Stimulated activated CD8-positive, alpha-beta memory T cell treated with anti-CD3 and anti-CD28 coated beads, Interleukin-7, amount 100 ng/mL, for 4 hours (primary cell): ENCODE results near the gene ANKLE2.
A peak's percentile ranks its signal among the peaks of the same experiment; 100 is the strongest.
"Not testable (repeated sequence)": the region's sequence is repeated elsewhere in the genome, so short reads cannot be mapped to it uniquely, and the experiment has no call there.

Experiments
- DNase-seq, 2 donors: peaks; one replicate each; pipeline ENCODE4 v3.0.0-alpha.2; 2020; ENCODE audit warnings: low read depth in 2 of 2

ANKLE2 gene

DNA sequence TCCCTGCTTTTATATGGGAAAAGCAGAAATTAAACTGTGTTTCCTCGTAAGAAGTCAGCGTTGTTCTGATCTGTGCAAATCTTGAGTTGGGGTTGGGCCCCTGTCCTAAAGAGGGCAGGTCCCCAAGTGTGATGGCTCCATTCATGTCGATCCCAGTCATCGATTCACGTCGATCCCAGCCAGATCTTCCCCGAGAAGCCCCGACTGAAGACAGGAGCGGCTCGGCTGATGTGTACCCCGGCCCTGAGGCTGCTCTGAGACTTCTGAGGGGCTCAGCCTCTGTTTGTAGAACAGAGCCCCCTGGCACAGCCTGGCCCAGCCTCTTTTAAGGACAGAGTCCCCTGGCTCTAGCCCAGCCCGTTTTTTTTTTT is 41.7 kb downstream of the ANKLE2 start:
- DNase-seq, result no peak

DNA sequence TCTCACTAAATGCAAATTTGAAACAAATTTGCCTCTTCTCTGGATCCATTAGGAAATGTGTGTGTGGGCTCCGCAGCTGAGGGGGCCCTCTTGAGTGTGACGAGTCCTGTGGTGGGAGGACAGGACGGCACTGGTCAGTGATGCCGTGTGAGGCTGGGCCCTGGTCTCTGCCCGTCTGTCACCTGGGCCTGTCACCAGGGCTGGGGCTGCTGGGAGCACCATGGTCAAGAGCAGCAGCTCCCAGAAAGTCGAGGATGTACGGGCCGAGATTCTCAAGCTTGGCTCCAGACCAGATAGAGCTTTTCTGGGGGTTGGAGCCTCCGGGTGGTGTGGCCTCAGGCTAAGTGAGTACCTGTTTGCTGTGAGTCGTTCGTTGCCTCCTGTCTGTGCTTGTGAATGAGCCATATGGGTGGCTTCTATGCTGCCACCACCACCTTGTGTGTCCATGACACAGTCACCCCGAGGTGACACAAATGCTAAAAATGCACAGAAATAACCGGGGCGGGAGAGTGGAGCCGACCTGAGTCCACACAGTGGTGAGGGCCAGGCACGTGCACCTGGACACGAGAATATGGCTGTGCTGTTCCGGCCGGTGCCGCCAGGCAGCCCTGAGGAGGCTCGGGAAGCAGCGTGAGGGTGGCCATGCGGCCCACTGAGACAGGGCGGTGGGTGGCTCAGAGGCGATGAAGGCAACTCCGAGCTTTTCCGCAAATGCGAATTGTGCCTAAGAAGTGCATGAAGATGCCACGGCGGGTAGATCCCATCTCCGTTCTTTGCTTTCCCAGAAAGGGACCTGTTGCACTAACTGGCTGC is 42.3 kb downstream of the ANKLE2 start:
- no peak for DNase-seq

- no peak for DNase-seq
Observed at GRCh38 chr12:132718644-132719043, 43.0 kb downstream of the ANKLE2 start.

- no peak for DNase-seq
Observed at GRCh38 chr12:132717531-132718387, 43.9 kb downstream of the ANKLE2 start.

DNA sequence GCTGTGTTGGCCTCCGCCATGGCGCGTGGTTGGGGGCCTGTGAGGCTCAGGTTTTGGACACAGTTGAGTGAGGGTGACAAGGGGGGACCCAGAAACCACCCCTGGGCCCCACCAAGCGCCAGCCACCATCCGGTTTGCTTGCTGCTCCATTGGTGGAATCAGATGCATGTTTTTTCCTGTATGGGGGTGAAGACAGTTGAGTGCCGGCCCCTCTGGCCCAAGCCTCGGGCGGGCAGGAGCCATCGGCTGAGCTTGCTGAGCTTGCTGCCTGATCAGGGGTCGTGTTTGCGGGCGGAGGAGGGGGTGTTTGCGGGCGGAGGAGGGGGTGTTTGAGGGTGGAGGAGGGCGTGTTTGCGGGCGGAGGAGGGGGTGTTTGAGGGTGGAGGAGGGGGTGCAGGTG is 44.6 kb downstream of the ANKLE2 start:
- DNase-seq, result no peak

DNA sequence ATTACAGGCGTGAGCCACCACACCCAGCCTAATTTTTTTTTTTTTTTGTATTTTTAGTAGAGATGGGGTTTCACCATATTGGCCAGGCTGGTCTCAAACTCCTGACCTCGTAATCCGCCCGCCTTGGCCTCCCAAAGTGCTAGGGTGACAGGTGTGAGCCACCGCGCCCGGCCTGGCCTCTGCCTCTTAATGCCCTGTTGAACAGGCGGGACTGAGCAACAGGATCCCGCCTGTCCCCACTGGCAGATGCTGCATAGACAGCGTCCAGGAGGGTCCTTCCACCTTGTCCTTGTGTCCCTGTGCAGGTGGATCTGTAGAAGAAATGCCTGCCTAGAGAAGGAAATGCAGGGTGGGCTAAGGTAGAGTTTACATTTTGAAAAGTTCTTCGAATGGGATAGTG is 45.3 kb downstream of the ANKLE2 start:
- no peak for DNase-seq

- DNase-seq, result no peak
Observed at GRCh38 chr12:132715874-132716273, 45.8 kb downstream of the ANKLE2 start.

GRCh38 chr12:132713123-132713522 is 48.5 kb downstream of the ANKLE2 start:
- DNase-seq, result no peak

GRCh38 chr12:132711080-132711843 is 50.4 kb downstream of the ANKLE2 start:
- no peak for DNase-seq

- peak; percentile 83 to 91 for DNase-seq
Observed at GRCh38 chr12:132710405-132711079, 51.1 kb downstream of the ANKLE2 start, which contains the start of gene PGAM5. PGAM5 (plus strand) TSS chr12:132710842; CDS start chr12:132710877, 35 bp downstream.

DNA sequence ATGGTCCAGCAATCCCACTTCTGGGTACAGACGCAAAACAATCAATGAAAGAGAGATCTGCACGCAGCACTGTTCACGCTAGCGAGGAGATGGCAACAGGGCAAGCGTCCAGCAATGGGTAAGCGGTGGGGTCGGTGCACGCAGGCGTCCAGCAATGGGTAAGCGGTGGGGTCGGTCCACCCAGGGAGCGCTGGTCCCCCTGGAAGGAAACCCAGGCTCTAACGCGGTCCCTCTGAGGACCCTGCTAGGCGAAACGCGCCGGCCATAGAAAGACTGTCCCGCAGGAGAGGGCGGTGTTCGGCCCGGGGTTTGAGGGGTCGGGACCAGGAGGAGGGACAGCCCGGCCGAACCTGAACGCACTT is 51.6 kb downstream of the ANKLE2 start:
- DNase-seq, result no peak

GRCh38 chr12:132708150-132708549 is 53.5 kb downstream of the ANKLE2 start:
- DNase-seq, result no peak

DNA sequence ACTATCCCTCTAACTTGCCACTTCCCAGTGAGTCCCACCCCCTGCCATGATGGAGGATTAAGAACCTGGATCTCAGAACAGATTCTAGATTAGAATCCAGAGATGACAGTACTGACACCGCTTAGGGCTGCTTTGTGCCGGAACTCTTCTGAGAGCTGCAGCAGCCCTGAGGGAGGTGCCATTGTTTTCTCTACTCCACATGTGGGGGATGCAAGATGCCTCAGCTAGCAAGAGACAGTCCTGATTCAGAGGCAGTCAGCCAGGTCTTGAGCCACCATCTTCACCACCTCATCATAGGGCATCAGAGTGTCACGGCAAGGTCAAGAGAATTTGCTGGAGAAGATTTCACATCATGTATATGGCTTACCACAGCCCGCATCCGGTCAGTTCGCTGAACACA is 54.4 kb downstream of the ANKLE2 start:
- no peak for DNase-seq

DNA sequence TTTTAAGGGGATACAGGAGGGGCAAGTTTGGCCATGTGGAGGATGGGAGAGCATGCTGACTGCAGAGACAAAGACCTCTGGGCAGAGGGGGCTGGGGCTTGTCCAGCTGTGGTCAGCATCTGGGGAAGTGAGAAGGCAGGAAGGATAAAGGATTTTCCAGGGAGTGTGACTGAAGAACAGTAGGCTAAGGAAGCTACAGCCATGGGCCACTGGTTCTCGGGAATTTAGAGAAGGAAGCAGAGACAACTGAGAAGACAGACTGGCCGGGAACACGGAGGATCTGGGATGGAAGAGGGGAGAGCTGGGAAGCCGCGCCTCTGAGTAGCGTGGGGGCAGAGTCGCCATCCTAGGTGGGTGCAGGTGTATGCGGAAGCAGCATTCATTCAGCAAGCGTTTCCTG is 58.0 kb downstream of the ANKLE2 start:
- no peak for DNase-seq

DNA sequence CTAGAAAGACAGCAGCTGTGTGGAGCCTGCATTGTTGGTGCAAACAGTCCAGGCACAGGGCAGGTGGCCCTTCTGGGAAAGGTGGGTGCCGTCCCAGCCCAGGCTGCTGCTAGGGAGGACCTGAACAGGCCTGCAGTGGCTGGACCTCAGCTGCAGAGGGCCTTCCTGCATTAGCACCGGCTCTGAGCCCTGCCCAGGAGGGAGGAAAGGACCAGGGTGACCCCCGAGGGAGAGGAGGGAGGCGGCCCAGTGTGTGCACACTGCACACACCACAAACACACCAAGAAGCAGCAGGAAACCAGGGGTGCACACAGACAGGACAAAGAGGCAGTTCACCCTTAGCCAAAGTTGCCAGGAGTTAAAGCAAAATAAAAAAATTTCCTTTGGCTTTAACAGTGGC is 59.0 kb downstream of the ANKLE2 start:
- no peak for DNase-seq

DNA sequence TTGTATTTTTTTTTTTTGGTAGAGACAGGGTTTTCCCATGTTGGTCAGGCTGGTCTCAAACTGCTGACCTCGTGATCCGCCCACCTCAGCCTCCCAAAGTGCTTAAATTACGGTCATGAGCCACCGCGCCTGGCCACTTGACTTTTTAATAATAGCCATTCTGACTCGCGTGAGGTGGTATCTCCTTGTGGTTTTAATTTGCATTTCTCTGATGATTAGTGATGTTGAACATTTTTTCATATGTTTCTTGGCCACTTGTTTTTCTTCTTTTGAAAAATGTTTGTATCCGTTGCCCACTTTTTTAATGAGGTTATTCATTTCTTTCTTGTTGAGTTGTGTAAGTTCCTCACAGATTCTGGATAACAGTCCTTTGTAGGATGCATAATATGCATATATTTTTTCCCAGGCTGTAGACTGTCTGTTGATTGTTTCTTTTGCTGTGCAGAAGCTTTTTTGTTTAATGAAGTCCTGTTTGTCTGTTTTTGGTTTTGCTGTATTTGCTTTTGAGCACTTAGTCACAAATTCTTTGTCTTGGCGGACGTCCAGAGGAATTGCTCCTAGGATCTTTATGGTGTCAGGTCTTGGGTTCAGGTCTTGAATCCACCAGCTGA is 61.3 kb downstream of the ANKLE2 start:
- no peak for DNase-seq

GRCh38 chr12:132698341-132698740 is 63.3 kb downstream of the ANKLE2 start:
- DNase-seq, result no peak

DNA sequence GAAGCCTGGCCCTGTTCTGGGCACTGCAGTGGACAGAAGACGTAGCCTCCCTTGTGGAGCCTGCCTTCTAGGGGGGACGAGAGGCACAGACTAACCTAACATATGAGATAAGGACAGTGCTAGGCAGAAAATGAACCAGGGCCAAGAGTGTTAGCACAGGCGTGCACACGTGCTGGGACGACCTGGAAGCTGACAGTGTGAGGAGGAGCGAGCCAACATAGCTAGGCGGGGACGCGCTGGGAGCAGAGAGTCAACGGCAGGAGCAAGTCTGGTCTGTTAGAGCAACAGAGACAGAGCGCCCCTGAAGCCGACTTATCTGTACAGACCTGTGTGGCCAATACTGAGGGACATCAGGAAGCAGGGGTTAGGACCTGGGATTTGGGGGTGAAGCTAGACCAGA is 66.2 kb downstream of the ANKLE2 start:
- DNase-seq, result no peak

GRCh38 chr12:132694888-132695287 is 66.7 kb downstream of the ANKLE2 start:
- DNase-seq, result not testable (repeated sequence)

- DNase-seq, result not testable (repeated sequence)
Observed at GRCh38 chr12:132692030-132692429, 69.6 kb downstream of the ANKLE2 start.

GRCh38 chr12:132690112-132690511 is 71.5 kb downstream of the ANKLE2 start:
- no peak for DNase-seq
